ENCODE data around the gene EIF3I. TPM values are rescaled to one million over a fixed set of nuclear protein-coding genes. Genes with fewer than 3 reads are reported as not detected.

Gene EIF3I
- total RNA-seq, 4 donors from 2014 or later: 121 to 172 (median 152) TPM

DNA sequence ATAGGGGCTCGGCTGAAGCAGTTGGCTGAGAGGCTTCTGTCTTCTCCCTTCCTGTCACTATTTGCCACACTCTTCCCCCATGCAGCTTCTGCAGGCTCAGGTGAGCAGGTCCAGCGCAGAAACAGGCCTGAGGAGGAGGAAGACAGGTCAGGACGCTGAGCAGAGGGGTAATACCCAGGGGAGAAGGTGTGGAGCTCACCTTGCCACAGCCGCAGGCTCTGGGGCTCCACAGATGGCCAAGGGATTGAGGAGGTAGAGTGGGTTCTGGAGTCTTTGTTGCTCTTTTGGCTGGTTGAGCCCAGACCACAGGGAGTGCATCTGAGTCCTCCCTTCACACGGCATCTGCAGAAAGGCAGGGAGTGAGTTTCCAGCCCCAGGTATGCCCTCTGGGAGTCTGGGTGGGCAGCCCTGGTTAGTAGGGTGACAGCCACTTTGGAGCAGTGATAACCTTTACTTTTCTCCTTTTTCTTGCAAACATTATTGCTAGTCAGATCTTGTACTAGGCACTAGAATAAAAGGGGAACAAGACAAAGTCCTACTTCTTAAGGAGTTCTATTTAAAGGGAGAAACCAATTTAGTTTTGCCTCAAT, 9.7 kb downstream of the EIF3I start:
- TF ChIP-seq EP300 (IDR thresholded peaks at IDR 0.05): no peak
- TF ChIP-seq POLR2A (IDR thresholded peaks at IDR 0.05): no peak
- no peak for TF ChIP-seq CTCF (IDR thresholded peaks at IDR 0.05)

GRCh38 chr1:32232558-32233304, 10.5 kb downstream of the EIF3I start:
- peaks cover 0 to 81% (median 15%) of the 10 kb centered on the region in 3 donors for H3K36me3 ChIP-seq
- TF ChIP-seq EP300 (IDR thresholded peaks at IDR 0.05) (no peak), CTCF (IDR thresholded peaks at IDR 0.05) (no peak), POLR2A (IDR thresholded peaks at IDR 0.05) (no peak)
- no peaks in the 10 kb centered on the region for H3K27me3 ChIP-seq
- H3K27ac ChIP-seq: no peak overlapping the region
- no peak overlapping the region for H3K4me3 ChIP-seq
- no peaks in the 10 kb centered on the region for H3K9me3 ChIP-seq
- DNase-seq (ENCODE audit: low spot score in 2 of 2): no peak
- 77 to 80% methylated on average over 8 of the region's 8 CpGs for WGBS, 2 donors
- no peaks in the 10 kb centered on the region for H3K4me1 ChIP-seq

More for the DNA sequence above, 9.7 kb downstream of the EIF3I start:
- Histone ChIP-seq H3K27ac (no peak overlapping the region), H3K4me3 (no peak overlapping the region), H3K9me3 (no peaks in the 10 kb centered on the region), H3K36me3 (peaks cover 0 to 88% (median 15%) of the 10 kb centered on the region in 3 donors), H3K4me1 (no peaks in the 10 kb centered on the region), H3K27me3 (no peaks in the 10 kb centered on the region)
- DNase-seq (ENCODE audit: low spot score in 2 of 2): no peak
- WGBS, 2 donors: 82 to 86% methylated on average over 5 of the region's 5 CpGs

GRCh38 chr1:32234792-32235191, 12.6 kb downstream of the EIF3I start:
- H3K4me3 ChIP-seq: no peak overlapping the region
- WGBS, 2 donors: 78 to 82% methylated on average over 4 to 7 of the region's 7 CpGs
- H3K36me3 ChIP-seq: peaks cover 0 to 60% (median 9%) of the 10 kb centered on the region in 3 donors
- no peak for TF ChIP-seq EP300 (IDR thresholded peaks at IDR 0.05)
- no peak for TF ChIP-seq CTCF (IDR thresholded peaks at IDR 0.05)
- TF ChIP-seq POLR2A (IDR thresholded peaks at IDR 0.05): no peak
- no peaks in the 10 kb centered on the region for H3K27me3 ChIP-seq
- no peaks in the 10 kb centered on the region for H3K9me3 ChIP-seq
- DNase-seq (ENCODE audit: low spot score in 2 of 2): no peak
- peaks cover 0 to 7% (median under 1%) of the 10 kb centered on the region in 4 donors for H3K4me1 ChIP-seq
- H3K27ac ChIP-seq: no peak overlapping the region

- peak overlapping the region in 3 of 4 donors; percentile 26 to 93 (median 82) for H3K27ac ChIP-seq
- TF ChIP-seq POLR2A (IDR thresholded peaks at IDR 0.05) (no peak), CTCF (IDR thresholded peaks at IDR 0.05) (no peak), EP300 (IDR thresholded peaks at IDR 0.05) (no peak)
- H3K9me3 ChIP-seq: no peaks in the 10 kb centered on the region
- no peak for DNase-seq (ENCODE audit: low spot score in 2 of 2)
- 27 to 55% methylated on average over 4 of the region's 4 CpGs for WGBS, 2 donors
- H3K27me3 ChIP-seq: no peaks in the 10 kb centered on the region
- H3K4me1 ChIP-seq: peaks cover 0 to 40% (median 12%) of the 10 kb centered on the region in 4 donors
- H3K4me3 ChIP-seq: peak overlapping the region in 1 of 4 donors; percentile 84
- peaks cover 0 to 14% (median 0%) of the 10 kb centered on the region in 3 donors for H3K36me3 ChIP-seq
Measured at GRCh38 chr1:32239337-32239736, 17.1 kb downstream of the EIF3I start.

- H3K4me3 ChIP-seq: peak overlapping the region; percentile 25 to 84 (median 65)
- H3K36me3 ChIP-seq: peaks cover 0 to 10% (median 0%) of the 10 kb centered on the region in 3 donors
- H3K4me1 ChIP-seq: peaks cover 0 to 40% (median 12%) of the 10 kb centered on the region in 4 donors
- DNase-seq (ENCODE audit: low spot score in 2 of 2): no peak
- H3K27me3 ChIP-seq: no peaks in the 10 kb centered on the region
- WGBS, 2 donors: 26 to 74% methylated on average over 18 to 19 of the region's 20 CpGs
- peak overlapping the region; percentile 26 to 93 (median 73) for H3K27ac ChIP-seq
- H3K9me3 ChIP-seq: no peaks in the 10 kb centered on the region
- TF ChIP-seq EP300 (IDR thresholded peaks at IDR 0.05) (no peak), CTCF (IDR thresholded peaks at IDR 0.05) (no peak), POLR2A (IDR thresholded peaks at IDR 0.05) (no peak)
Measured at GRCh38 chr1:32239790-32240139, 17.6 kb downstream of the EIF3I start.

All from tibial nerve (tissue), 4 donors.